ENCODE measurements around the gene XRN2. TPM values are rescaled to one million over a fixed set of nuclear protein-coding genes. Genes with fewer than 3 reads are reported as not detected.

Gene XRN2
- polyA plus RNA-seq, 1 experiment: 120 TPM

GRCh38 chr20:21353236-21353635, 50.1 kb downstream of the XRN2 start:
- Histone ChIP-seq H3K9me3 (ENCODE audit: control insufficient read depth, insufficient read depth, low read length) (no peaks in the 10 kb centered on the region), H3K27me3 (ENCODE audit: control insufficient read depth, insufficient read depth, low read length) (no peaks in the 10 kb centered on the region), H3K27ac (ENCODE audit: low read depth, low read length) (no peak overlapping the region), H3K4me3 (ENCODE audit: low read depth, low read length) (no peak overlapping the region)
- ChIA-PET POLR2A (interaction anchor here (0.5 to 1.5 kb wide), 4 partner anchors 10 to 127 kb away, joined by 3 to 6 read pairs (median 4); partner anchors contain the start of gene XRN2), CTCF (interaction anchor here (0.6 to 2.6 kb wide), 4 partner anchors 11 to 152 kb away, joined by 3 to 12 read pairs (median 8); no protein-coding TSS in a partner anchor)
- TF ChIP-seq, protein P1, sequence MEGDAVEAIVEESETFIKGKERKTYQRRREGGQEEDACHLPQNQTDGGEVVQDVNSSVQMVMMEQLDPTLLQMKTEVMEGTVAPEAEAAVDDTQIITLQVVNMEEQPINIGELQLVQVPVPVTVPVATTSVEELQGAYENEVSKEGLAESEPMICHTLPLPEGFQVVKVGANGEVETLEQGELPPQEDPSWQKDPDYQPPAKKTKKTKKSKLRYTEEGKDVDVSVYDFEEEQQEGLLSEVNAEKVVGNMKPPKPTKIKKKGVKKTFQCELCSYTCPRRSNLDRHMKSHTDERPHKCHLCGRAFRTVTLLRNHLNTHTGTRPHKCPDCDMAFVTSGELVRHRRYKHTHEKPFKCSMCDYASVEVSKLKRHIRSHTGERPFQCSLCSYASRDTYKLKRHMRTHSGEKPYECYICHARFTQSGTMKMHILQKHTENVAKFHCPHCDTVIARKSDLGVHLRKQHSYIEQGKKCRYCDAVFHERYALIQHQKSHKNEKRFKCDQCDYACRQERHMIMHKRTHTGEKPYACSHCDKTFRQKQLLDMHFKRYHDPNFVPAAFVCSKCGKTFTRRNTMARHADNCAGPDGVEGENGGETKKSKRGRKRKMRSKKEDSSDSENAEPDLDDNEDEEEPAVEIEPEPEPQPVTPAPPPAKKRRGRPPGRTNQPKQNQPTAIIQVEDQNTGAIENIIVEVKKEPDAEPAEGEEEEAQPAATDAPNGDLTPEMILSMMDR (IDR thresholded peaks at IDR 0.05; ENCODE audit: low read depth, low read length): no peak
- no peak for DNase-seq (ENCODE audit: low read depth, low spot score)

DNA sequence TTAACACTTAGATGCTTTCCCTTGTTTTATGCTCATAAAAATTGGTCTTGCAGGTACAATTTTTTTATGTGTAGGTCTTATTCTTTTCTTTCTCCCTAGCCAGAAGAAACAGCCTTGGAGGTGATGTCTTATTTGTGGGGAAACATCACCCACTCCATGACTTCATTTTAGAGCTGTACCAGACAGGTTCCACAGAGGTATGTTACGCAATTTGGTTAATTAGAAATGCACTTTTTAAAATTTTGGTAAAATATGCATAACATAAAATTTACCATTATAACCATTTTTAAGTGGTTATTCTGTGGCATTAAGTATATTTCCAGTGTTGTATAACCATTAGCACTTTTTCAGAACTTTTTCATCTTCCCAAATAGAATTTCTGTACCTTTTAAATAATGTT, 52.9 kb downstream of the XRN2 start:
- Histone ChIP-seq H3K4me3 (ENCODE audit: low read depth, low read length) (no peak overlapping the region), H3K9me3 (ENCODE audit: control insufficient read depth, insufficient read depth, low read length) (no peaks in the 10 kb centered on the region), H3K27ac (ENCODE audit: low read depth, low read length) (no peak overlapping the region), H3K27me3 (ENCODE audit: control insufficient read depth, insufficient read depth, low read length) (no peaks in the 10 kb centered on the region)
- CTCF ChIA-PET: no interaction called here
- DNase-seq (ENCODE audit: low read depth, low spot score): no peak
- TF ChIP-seq, protein P1 (IDR thresholded peaks at IDR 0.05; ENCODE audit: low read depth, low read length): no peak
- POLR2A ChIA-PET: no interaction called here

- ChIA-PET CTCF (interaction anchor here (1.2 kb wide), 1 partner anchor 121 kb away, joined by 4 read pairs; no protein-coding TSS in a partner anchor), POLR2A (no interaction called here)
- H3K27me3 ChIP-seq (ENCODE audit: control insufficient read depth, insufficient read depth, low read length): no peaks in the 10 kb centered on the region
- DNase-seq (ENCODE audit: low read depth, low spot score): no peak
- H3K4me3 ChIP-seq (ENCODE audit: low read depth, low read length): no peak overlapping the region
- no peak overlapping the region for H3K27ac ChIP-seq (ENCODE audit: low read depth, low read length)
- no peaks in the 10 kb centered on the region for H3K9me3 ChIP-seq (ENCODE audit: control insufficient read depth, insufficient read depth, low read length)
- TF ChIP-seq, protein P1 (IDR thresholded peaks at IDR 0.05; ENCODE audit: low read depth, low read length): no peak
These were observed 53.3 kb downstream of the XRN2 start for GRCh38 chr20:21356386-21356785.

DNA sequence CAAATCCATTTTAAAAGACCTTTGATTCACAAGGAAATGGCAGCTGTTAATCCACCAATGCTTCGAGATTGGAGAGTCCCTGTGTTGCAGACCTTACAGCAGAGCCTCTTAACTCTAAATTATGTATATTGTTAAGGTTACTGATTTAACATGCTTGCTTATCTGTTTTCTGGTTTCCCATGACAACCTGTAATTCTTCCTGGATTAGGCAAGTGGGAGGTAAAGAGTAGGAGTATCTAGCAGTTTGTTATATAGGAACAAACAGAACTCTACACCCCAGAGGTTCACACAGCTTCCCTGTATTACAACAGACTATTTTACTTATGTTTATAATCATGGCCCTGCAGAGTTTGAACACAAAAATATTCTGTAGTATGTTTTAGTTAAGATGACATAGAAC, 54.7 kb downstream of the XRN2 start:
- CTCF ChIA-PET: no interaction called here
- no peaks in the 10 kb centered on the region for H3K27me3 ChIP-seq (ENCODE audit: control insufficient read depth, insufficient read depth, low read length)
- H3K27ac ChIP-seq (ENCODE audit: low read depth, low read length): no peak overlapping the region
- POLR2A ChIA-PET: no interaction called here
- H3K4me3 ChIP-seq (ENCODE audit: low read depth, low read length): no peak overlapping the region
- no peaks in the 10 kb centered on the region for H3K9me3 ChIP-seq (ENCODE audit: control insufficient read depth, insufficient read depth, low read length)
- no peak for DNase-seq (ENCODE audit: low read depth, low spot score)
- TF ChIP-seq, protein P1 (IDR thresholded peaks at IDR 0.05; ENCODE audit: low read depth, low read length): no peak

DNA sequence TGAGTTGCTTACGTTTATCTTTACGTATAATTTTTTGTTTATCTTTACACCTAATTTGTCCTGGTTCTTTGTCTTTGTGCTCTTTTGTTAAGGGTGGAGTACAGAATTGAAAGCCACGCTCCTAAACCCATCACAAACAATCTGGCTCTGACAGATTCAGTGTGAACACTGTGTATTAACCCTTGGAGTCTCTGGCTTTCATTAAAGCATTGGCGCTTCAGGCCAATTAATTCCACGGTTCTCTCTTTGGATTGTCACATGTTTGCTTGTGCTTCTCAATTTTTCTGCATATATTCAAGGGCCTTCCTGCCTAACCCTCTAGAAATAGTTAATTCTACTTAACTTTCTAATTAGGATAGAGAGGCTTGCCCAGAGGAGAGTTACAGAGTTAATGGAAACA, 55.6 kb downstream of the XRN2 start:
- CTCF ChIA-PET: no interaction called here
- H3K4me3 ChIP-seq (ENCODE audit: low read depth, low read length): no peak overlapping the region
- TF ChIP-seq, protein P1 (IDR thresholded peaks at IDR 0.05; ENCODE audit: low read depth, low read length): no peak
- POLR2A ChIA-PET: no interaction called here
- no peak for DNase-seq (ENCODE audit: low read depth, low spot score)
- H3K9me3 ChIP-seq (ENCODE audit: control insufficient read depth, insufficient read depth, low read length): no peaks in the 10 kb centered on the region
- H3K27me3 ChIP-seq (ENCODE audit: control insufficient read depth, insufficient read depth, low read length): no peaks in the 10 kb centered on the region
- no peak overlapping the region for H3K27ac ChIP-seq (ENCODE audit: low read depth, low read length)

All from AG04450 (cell line).